ENCODE measurements around the gene HPSE2. TPM values are rescaled to one million over a fixed set of nuclear protein-coding genes. Genes with fewer than 3 reads are reported as not detected.

Gene HPSE2
- total RNA-seq, 2 donors from 2014 or later, result 2.4 to 4.7 TPM

DNA sequence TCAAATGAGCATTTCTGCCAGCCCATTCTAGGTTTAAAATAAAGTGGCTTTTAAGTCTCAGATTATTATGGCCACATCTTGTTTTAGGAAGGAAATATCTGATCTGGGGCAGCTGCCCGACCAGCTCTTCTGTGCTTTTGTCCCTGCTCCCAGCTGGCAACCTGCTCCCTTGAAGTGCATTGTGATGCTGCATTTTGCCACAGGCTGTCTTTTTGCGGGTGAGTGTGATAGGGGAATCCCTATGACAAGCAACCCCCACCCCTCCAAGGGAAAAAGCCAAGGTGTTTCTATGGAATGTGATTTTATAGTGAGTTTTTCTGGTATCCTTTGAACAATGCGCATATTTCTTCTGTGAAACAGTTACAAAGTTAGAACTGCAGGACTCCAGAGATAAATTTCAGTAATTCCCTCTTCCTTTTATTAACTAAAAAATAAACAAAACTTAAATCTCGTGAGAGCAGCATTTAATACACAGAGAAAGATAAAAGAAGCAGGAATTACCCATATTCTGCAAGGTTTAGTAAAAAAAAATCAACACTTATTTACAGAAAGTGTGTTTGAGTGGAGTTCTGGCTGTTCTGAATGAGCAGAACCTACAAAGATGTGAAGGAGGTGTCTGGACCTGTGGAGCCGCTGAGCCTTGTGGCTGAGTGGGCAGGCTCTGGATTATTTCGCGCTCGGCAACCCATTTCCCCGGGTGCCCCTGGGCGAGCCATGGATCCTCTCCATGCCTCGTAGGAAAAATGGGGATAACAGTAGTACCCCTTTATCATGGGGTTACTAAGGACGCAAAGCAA is 778.8 kb downstream of the HPSE2 start:
- DNase-seq (ENCODE audit: low spot score), result no peak
- no peaks in the 10 kb centered on the region for H3K4me1 ChIP-seq (replicated peaks)
- no peaks in the 10 kb centered on the region for H3K27me3 ChIP-seq (replicated peaks; ENCODE audit: insufficient read depth)
- H3K4me3 ChIP-seq, result no peak overlapping the region
- intact Hi-C loops (cut with DNase I), result no loop called here
- TF ChIP-seq, protein P1, sequence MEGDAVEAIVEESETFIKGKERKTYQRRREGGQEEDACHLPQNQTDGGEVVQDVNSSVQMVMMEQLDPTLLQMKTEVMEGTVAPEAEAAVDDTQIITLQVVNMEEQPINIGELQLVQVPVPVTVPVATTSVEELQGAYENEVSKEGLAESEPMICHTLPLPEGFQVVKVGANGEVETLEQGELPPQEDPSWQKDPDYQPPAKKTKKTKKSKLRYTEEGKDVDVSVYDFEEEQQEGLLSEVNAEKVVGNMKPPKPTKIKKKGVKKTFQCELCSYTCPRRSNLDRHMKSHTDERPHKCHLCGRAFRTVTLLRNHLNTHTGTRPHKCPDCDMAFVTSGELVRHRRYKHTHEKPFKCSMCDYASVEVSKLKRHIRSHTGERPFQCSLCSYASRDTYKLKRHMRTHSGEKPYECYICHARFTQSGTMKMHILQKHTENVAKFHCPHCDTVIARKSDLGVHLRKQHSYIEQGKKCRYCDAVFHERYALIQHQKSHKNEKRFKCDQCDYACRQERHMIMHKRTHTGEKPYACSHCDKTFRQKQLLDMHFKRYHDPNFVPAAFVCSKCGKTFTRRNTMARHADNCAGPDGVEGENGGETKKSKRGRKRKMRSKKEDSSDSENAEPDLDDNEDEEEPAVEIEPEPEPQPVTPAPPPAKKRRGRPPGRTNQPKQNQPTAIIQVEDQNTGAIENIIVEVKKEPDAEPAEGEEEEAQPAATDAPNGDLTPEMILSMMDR (IDR thresholded peaks at IDR 0.05), result no peak
- TF ChIP-seq POLR2A (IDR thresholded peaks at IDR 0.05), result no peak
- no peak for TF ChIP-seq POLR2AphosphoS5 (IDR thresholded peaks at IDR 0.05)
- 63% methylated on average over 12 of the region's 12 CpGs for WGBS
- no peak overlapping the region for H3K27ac ChIP-seq
- H3K36me3 ChIP-seq, result no peaks in the 10 kb centered on the region
- H3K9me3 ChIP-seq, result no peaks in the 10 kb centered on the region

DNA sequence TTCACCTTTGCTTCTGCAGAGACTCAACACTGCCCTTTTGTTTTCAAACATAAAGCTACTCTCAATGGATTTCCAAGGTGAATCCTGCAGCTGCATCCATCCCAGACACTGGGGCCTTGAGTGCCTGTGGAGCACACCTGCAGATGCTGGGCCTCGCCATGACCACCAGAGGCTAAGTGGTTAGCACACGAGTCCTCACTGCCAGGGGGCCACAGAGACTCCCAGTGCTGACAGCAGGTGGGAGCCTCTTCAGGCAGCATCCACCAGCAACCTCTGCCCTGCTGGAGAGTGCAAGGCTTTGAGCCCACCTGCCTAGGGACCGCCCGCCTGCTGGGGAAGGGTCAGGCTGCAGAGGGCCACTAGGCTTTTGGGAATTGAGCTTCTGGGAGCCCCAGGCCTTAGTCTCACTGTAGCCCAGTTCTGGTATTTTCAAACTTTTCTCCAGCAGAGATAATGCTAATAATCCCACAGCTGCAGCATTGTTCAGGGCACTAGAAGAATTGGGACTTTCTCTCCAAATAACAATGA is 779.5 kb downstream of the HPSE2 start:
- Histone ChIP-seq H3K27ac (no peak overlapping the region), H3K36me3 (no peaks in the 10 kb centered on the region), H3K4me1 (replicated peaks) (no peaks in the 10 kb centered on the region), H3K9me3 (no peaks in the 10 kb centered on the region), H3K4me3 (no peak overlapping the region), H3K27me3 (replicated peaks; ENCODE audit: insufficient read depth) (no peaks in the 10 kb centered on the region)
- intact Hi-C loops (cut with DNase I), result no loop called here
- 88% methylated on average over 4 of the region's 4 CpGs for WGBS
- DNase-seq (ENCODE audit: low spot score), result no peak
- TF ChIP-seq POLR2AphosphoS5 (IDR thresholded peaks at IDR 0.05) (no peak), POLR2A (IDR thresholded peaks at IDR 0.05) (no peak)
- TF ChIP-seq, protein P1 (IDR thresholded peaks at IDR 0.05), result no peak

DNA sequence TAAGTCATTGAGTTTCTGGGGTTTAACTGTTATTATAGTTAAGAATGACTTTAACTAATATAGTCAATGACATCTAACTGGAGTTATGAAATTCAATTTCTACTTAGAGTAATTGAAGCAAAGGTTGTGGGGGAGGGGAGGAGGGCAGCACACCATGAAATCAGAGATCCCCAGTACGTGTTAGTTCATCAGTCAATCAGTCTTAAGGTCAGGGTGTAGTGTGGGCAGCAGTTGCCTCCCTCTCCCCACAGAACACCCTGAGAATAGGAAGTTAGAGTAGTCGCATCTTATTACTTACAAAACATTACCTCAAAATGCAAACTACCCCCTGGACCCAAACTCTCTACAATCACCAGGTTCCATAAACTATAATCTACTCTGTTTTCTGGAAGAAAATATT is 781.9 kb downstream of the HPSE2 start:
- TF ChIP-seq POLR2AphosphoS5 (IDR thresholded peaks at IDR 0.05) (no peak), POLR2A (IDR thresholded peaks at IDR 0.05) (no peak)
- TF ChIP-seq, protein P1 (IDR thresholded peaks at IDR 0.05), result no peak
- WGBS, result 85% methylated on average over 2 of the region's 2 CpGs

DNA sequence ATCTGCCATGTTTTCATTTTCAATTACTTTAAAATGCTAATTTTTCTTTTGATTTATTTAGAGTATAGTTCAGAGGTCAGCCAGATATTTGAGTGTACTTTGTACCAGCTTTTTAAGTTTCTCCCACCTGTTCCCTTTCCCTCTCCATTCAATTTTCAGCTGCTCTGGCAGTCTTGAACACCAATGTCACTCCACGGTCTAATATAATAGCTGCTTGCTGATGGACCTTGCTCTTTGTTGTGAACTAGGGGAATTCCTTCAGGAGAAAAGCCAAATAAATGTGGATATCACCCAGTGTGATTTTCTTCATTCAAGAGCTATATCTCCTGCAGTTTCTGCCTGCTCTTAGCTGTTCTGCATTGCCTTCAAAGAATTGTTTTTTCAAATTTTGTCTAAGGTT is 785.0 kb downstream of the HPSE2 start:
- WGBS, result 53% methylated on average over 1 of the region's 1 CpG
- H3K36me3 ChIP-seq, result no peaks in the 10 kb centered on the region
- H3K9me3 ChIP-seq, result no peaks in the 10 kb centered on the region
- no peak for DNase-seq (ENCODE audit: low spot score)
- no peaks in the 10 kb centered on the region for H3K4me1 ChIP-seq (replicated peaks)
- TF ChIP-seq POLR2AphosphoS5 (IDR thresholded peaks at IDR 0.05), result no peak
- TF ChIP-seq, protein P1 (IDR thresholded peaks at IDR 0.05), result no peak
- TF ChIP-seq POLR2A (IDR thresholded peaks at IDR 0.05), result no peak
- H3K27me3 ChIP-seq (replicated peaks; ENCODE audit: insufficient read depth), result no peaks in the 10 kb centered on the region
- H3K27ac ChIP-seq, result no peak overlapping the region
- no peak overlapping the region for H3K4me3 ChIP-seq
- intact Hi-C loops (cut with DNase I), result no loop called here

More for the DNA sequence above, 781.9 kb downstream of the HPSE2 start:
- Histone ChIP-seq H3K4me1 (replicated peaks) (no peaks in the 10 kb centered on the region), H3K4me3 (no peak overlapping the region), H3K9me3 (no peaks in the 10 kb centered on the region), H3K27me3 (replicated peaks; ENCODE audit: insufficient read depth) (no peaks in the 10 kb centered on the region), H3K27ac (no peak overlapping the region), H3K36me3 (no peaks in the 10 kb centered on the region)
- DNase-seq (ENCODE audit: low spot score), result no peak
- intact Hi-C loops (cut with DNase I), result no loop called here

DNA sequence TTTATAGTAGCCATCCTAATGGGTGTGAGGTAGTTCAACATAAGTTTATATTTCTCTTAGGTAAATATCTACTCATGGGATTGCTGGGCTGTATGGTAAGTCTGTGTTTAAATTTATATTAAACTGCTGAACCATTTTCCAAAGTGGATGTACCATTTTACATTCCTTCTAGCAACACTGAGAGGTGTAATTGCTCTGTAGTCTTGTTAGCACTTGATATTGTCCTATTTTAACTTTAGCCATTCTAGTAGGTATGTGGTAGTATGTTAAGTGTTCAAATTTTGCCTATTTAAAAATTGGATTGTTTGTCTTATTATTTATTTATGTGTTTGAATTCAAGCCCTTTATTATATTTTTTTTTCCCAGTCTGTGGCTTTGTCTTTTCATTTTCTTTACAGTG is 786.4 kb downstream of the HPSE2 start:
- Histone ChIP-seq H3K36me3 (no peaks in the 10 kb centered on the region), H3K9me3 (no peaks in the 10 kb centered on the region), H3K27ac (no peak overlapping the region), H3K27me3 (replicated peaks; ENCODE audit: insufficient read depth) (no peaks in the 10 kb centered on the region), H3K4me1 (replicated peaks) (no peaks in the 10 kb centered on the region), H3K4me3 (no peak overlapping the region)
- DNase-seq (ENCODE audit: low spot score), result no peak
- TF ChIP-seq POLR2A (IDR thresholded peaks at IDR 0.05), result no peak
- no peak for TF ChIP-seq POLR2AphosphoS5 (IDR thresholded peaks at IDR 0.05)
- TF ChIP-seq, protein P1 (IDR thresholded peaks at IDR 0.05), result no peak
- intact Hi-C loops (cut with DNase I), result no loop called here
